Ectodermal cell (in vitro differentiated cells): ENCODE measurements around the gene CAMK2D.
"Not testable (repeated sequence)": the region's sequence is repeated elsewhere in the genome, so short reads cannot be mapped to it uniquely, and the experiment has no call there.

ENCODE experiments used
- H3K27ac ChIP-seq: 2 replicates; pipeline ENCODE4 v1.7.0; 2013; ENCODE audit warnings: mild to moderate bottlenecking, low read depth, low read length; ENCODE audit not compliant: insufficient read depth, poor library complexity, severe bottlenecking
- H3K27me3 ChIP-seq: 2 replicates; pipeline ENCODE4 v1.7.0; 2013; ENCODE audit warnings: mild to moderate bottlenecking, low read length; ENCODE audit not compliant: insufficient read depth, control insufficient read depth, poor library complexity, severe bottlenecking
- H3K36me3 ChIP-seq: one replicate; pipeline ENCODE4 v1.7.0; 2013; ENCODE audit warnings: low read length; ENCODE audit not compliant: control insufficient read depth, insufficient read depth
- H3K4me1 ChIP-seq: one replicate; pipeline ENCODE4 v1.7.0; 2013; ENCODE audit warnings: low read length; ENCODE audit not compliant: control insufficient read depth, insufficient read depth
- H3K4me3 ChIP-seq: 2 replicates; pipeline ENCODE4 v1.7.0; 2013; ENCODE audit warnings: low read depth, low read length, control low read depth; ENCODE audit not compliant: insufficient read depth
- H3K9me3 ChIP-seq: 2 replicates; pipeline ENCODE4 v1.7.0; 2013; ENCODE audit warnings: mild to moderate bottlenecking, low read length, moderate library complexity; ENCODE audit not compliant: control insufficient read depth
- WGBS, 2 experiments: methylation state at CpG; one replicate each; pipeline ENCODE4 v1.1.7; 2013; ENCODE audit warnings: missing lambda C conversion rate in 2 of 2; 5-methylcytosine and 5-hydroxymethylcytosine counted together

The CAMK2D gene

GRCh38 chr4:113689394-113689793 is 72.1 kb downstream of the CAMK2D start:
- Histone ChIP-seq H3K36me3 (no peaks in the 10 kb centered on the region), H3K9me3 (no peaks in the 10 kb centered on the region), H3K27me3 (no peaks in the 10 kb centered on the region), H3K27ac (no peak overlapping the region), H3K4me1 (no peaks in the 10 kb centered on the region), H3K4me3 (no peak overlapping the region)
- 92 to 94% methylated on average over 1 of the region's 1 CpG for WGBS, 2 experiments

- H3K4me1 ChIP-seq: no peaks in the 10 kb centered on the region
- no peak overlapping the region for H3K4me3 ChIP-seq
- no peaks in the 10 kb centered on the region for H3K27me3 ChIP-seq
- no peaks in the 10 kb centered on the region for H3K36me3 ChIP-seq
- WGBS, 2 experiments: 91 to 100% methylated on average over 4 of the region's 4 CpGs
- H3K9me3 ChIP-seq: no peaks in the 10 kb centered on the region
- no peak overlapping the region for H3K27ac ChIP-seq
Measured at GRCh38 chr4:113687067-113687718, 74.3 kb downstream of the CAMK2D start.

GRCh38 chr4:113685157-113685556 is 76.4 kb downstream of the CAMK2D start:
- not testable (repeated sequence) for H3K36me3 ChIP-seq, H3K9me3 ChIP-seq, H3K27me3 ChIP-seq, H3K4me1 ChIP-seq, H3K27ac ChIP-seq, H3K4me3 ChIP-seq
- whole genome bisulfite sequencing, 2 experiments: 91 to 93% methylated on average over 4 of the region's 4 CpGs

- WGBS, 2 experiments: 93 to 95% methylated on average over 2 of the region's 2 CpGs
- H3K27me3 ChIP-seq: no peaks in the 10 kb centered on the region
- no peaks in the 10 kb centered on the region for H3K4me1 ChIP-seq
- H3K9me3 ChIP-seq: no peaks in the 10 kb centered on the region
- H3K27ac ChIP-seq: no peak overlapping the region
- no peak overlapping the region for H3K4me3 ChIP-seq
- no peaks in the 10 kb centered on the region for H3K36me3 ChIP-seq
Measured at GRCh38 chr4:113684534-113685091, 76.9 kb downstream of the CAMK2D start.

- 89 to 100% methylated on average over 1 to 4 of the region's 4 CpGs for WGBS, 2 experiments
- Histone ChIP-seq H3K27me3 (no peaks in the 10 kb centered on the region), H3K4me3 (no peak overlapping the region), H3K4me1 (no peaks in the 10 kb centered on the region), H3K27ac (no peak overlapping the region), H3K36me3 (no peaks in the 10 kb centered on the region), H3K9me3 (no peaks in the 10 kb centered on the region)
Measured at GRCh38 chr4:113682730-113683537, 78.6 kb downstream of the CAMK2D start.

- H3K9me3 ChIP-seq: no peaks in the 10 kb centered on the region
- no peaks in the 10 kb centered on the region for H3K4me1 ChIP-seq
- no peaks in the 10 kb centered on the region for H3K27me3 ChIP-seq
- no peak overlapping the region for H3K27ac ChIP-seq
- H3K4me3 ChIP-seq: no peak overlapping the region
- no peaks in the 10 kb centered on the region for H3K36me3 ChIP-seq
Measured at GRCh38 chr4:113678641-113679040, 82.9 kb downstream of the CAMK2D start.

- Histone ChIP-seq H3K4me1 (no peaks in the 10 kb centered on the region), H3K36me3 (no peaks in the 10 kb centered on the region), H3K27ac (no peak overlapping the region), H3K27me3 (no peaks in the 10 kb centered on the region), H3K4me3 (no peak overlapping the region), H3K9me3 (no peaks in the 10 kb centered on the region)
- 98% methylated on average over 3 to 4 of the region's 4 CpGs for WGBS, 2 experiments
Measured at GRCh38 chr4:113677325-113677724, 84.2 kb downstream of the CAMK2D start.

GRCh38 chr4:113675731-113676697 is 85.5 kb downstream of the CAMK2D start:
- no peak overlapping the region for H3K27ac ChIP-seq
- H3K9me3 ChIP-seq: no peaks in the 10 kb centered on the region
- no peaks in the 10 kb centered on the region for H3K4me1 ChIP-seq
- no peaks in the 10 kb centered on the region for H3K27me3 ChIP-seq
- WGBS, 2 experiments: 94 to 96% methylated on average over 2 of the region's 2 CpGs
- H3K4me3 ChIP-seq: no peak overlapping the region
- H3K36me3 ChIP-seq: no peaks in the 10 kb centered on the region

GRCh38 chr4:113674733-113675132 is 86.8 kb downstream of the CAMK2D start:
- Histone ChIP-seq H3K4me1 (no peaks in the 10 kb centered on the region), H3K4me3 (no peak overlapping the region), H3K27me3 (no peaks in the 10 kb centered on the region), H3K9me3 (no peaks in the 10 kb centered on the region), H3K27ac (no peak overlapping the region), H3K36me3 (no peaks in the 10 kb centered on the region)
- 96 to 98% methylated on average over 2 of the region's 2 CpGs for WGBS, 2 experiments
